GM19193 (cell line): ENCODE measurements around the gene SRRM2.

Experiments used
- POLR2A ChIP-seq: IDR thresholded peaks from 4 replicates; pipeline ENCODE4 v1.6.1; 2011; ENCODE audit not compliant: insufficient read depth, insufficient read length; ENCODE audit errors: extremely low read depth

The SRRM2 gene

GRCh38 chr16:2782583-2783351 is 30.3 kb downstream of the SRRM2 start:
- no peak for TF ChIP-seq POLR2A

GRCh38 chr16:2783581-2784357 is 31.3 kb downstream of the SRRM2 start:
- TF ChIP-seq POLR2A = no peak

- no peak for TF ChIP-seq POLR2A
These were observed 32.1 kb downstream of the SRRM2 start for GRCh38 chr16:2784358-2785100.

- TF ChIP-seq POLR2A = no peak
These were observed 32.9 kb downstream of the SRRM2 start for GRCh38 chr16:2785101-2785991.

GRCh38 chr16:2786061-2786825 is 33.8 kb downstream of the SRRM2 start:
- TF ChIP-seq POLR2A = no peak

GRCh38 chr16:2786826-2787151 is 34.4 kb downstream of the SRRM2 start:
- TF ChIP-seq POLR2A = no peak

GRCh38 chr16:2787406-2787805 is 35.0 kb downstream of the SRRM2 start, which contains the start of gene PRSS33:
Gene PRSS33, minus strand, starts transcription at chr16:2787560. Its CDS starts 1,013 bp downstream, at chr16:2786547.
- no peak for TF ChIP-seq POLR2A

- TF ChIP-seq POLR2A = no peak
These were observed 35.5 kb downstream of the SRRM2 start for GRCh38 chr16:2787961-2788360.

GRCh38 chr16:2790631-2791030 is 38.2 kb downstream of the SRRM2 start:
- no peak for TF ChIP-seq POLR2A

GRCh38 chr16:2791174-2791573 is 38.7 kb downstream of the SRRM2 start:
- no peak for TF ChIP-seq POLR2A

GRCh38 chr16:2792940-2793339 is 40.5 kb downstream of the SRRM2 start:
- no peak for TF ChIP-seq POLR2A

GRCh38 chr16:2795395-2796143 is 43.1 kb downstream of the SRRM2 start:
- TF ChIP-seq POLR2A = no peak

GRCh38 chr16:2798723-2799204 is 46.3 kb downstream of the SRRM2 start:
- TF ChIP-seq POLR2A = no peak
